ENCODE results near the gene DZANK1. TPM values are rescaled to one million over a fixed set of nuclear protein-coding genes. Genes with fewer than 3 reads are reported as not detected.
"Not testable (repeated sequence)": the region's sequence is repeated elsewhere in the genome, so short reads cannot be mapped to it uniquely, and the experiment has no call there.

DZANK1 gene
- total RNA-seq, 1 donor from 2014 or later, result 8.3 TPM

GRCh38 chr20:18359854-18360253 lies 107.0 kb downstream of the DZANK1 start:
- Histone ChIP-seq H3K9ac (no peak overlapping the region), H4K20me1 (ENCODE audit: low read depth) (no peaks in the 10 kb centered on the region), H3K79me2 (ENCODE audit: low read depth) (no peaks in the 10 kb centered on the region), H2AFZ (replicated peaks) (no peak overlapping the region), H3K4me3 (no peak overlapping the region), H3K27me3 (no peaks in the 10 kb centered on the region), H3K27ac (no peak overlapping the region), H3K36me3 (no peaks in the 10 kb centered on the region), H3K9me3 (ENCODE audit: low read depth) (peaks cover 9% of the 10 kb centered on the region), H3K4me1 (no peaks in the 10 kb centered on the region), H3K4me2 (no peak overlapping the region), H3F3A (ENCODE audit: low read depth) (no peaks in the 10 kb centered on the region)
- Mint-ChIP-seq H3K9me3 (peaks cover 2% of the 10 kb centered on the region), H3K27ac (no peak overlapping the region), H3K4me3 (no peak overlapping the region), H3K27me3 (ENCODE audit: insufficient read depth, low read depth) (no peaks in the 10 kb centered on the region), H3K4me1 (no peaks in the 10 kb centered on the region), H3K36me3 (no peaks in the 10 kb centered on the region)
- DNase-seq (ENCODE audit: low spot score), result no peak
- TF ChIP-seq CTCF (IDR thresholded peaks at IDR 0.05), result no peak
- no peak for TF ChIP-seq EZH2 (IDR thresholded peaks at IDR 0.05)
- no peak for TF ChIP-seq EZH2phosphoT487 (IDR thresholded peaks at IDR 0.05)

GRCh38 chr20:18349749-18350148 lies 117.1 kb downstream of the DZANK1 start:
- H3K9me3 Mint-ChIP-seq; H3K36me3 Mint-ChIP-seq; H3K27me3 Mint-ChIP-seq (ENCODE audit: insufficient read depth, low read depth); H3K4me2 ChIP-seq; H2AFZ ChIP-seq (replicated peaks); H3K9me3 ChIP-seq (ENCODE audit: low read depth); DNase-seq (ENCODE audit: low spot score); H3K27ac Mint-ChIP-seq; H3F3A ChIP-seq (ENCODE audit: low read depth); H3K36me3 ChIP-seq; H3K4me3 Mint-ChIP-seq; H3K27me3 ChIP-seq; H3K79me2 ChIP-seq (ENCODE audit: low read depth); H3K9ac ChIP-seq; H3K27ac ChIP-seq; H3K4me1 ChIP-seq; H3K4me3 ChIP-seq; H3K4me1 Mint-ChIP-seq; H4K20me1 ChIP-seq (ENCODE audit: low read depth): not testable (repeated sequence)

MicroRNAs within 50 kb of the gene (microRNA counts, 767-probe panel; counts per million panel counts)
- microRNA hsa-miR-3192, result 460 counts per million, percentile 90 among the panel's probes with 10 or more counts

Small RNA genes within 50 kb of the gene (microRNA-seq; reads per million reads assigned to microRNA genes)
- not detected for gene MIR3192

Small RNA genes within 50 kb of the gene (small RNA-seq; reads per million reads assigned to genes)
- gene MIR3192 (not detected), gene RNA5SP476 (not detected)

Other genes with a start within 250 kb of the DZANK1 start
- gene ZNF133, start 178.5 kb downstream of the DZANK1 start, total RNA-seq (ENCODE audit: low replicate concordance), result 24.1 and 24.8 TPM in 2 replicates
- 20.9 and 28.5 TPM in 2 replicates for gene POLR3F, start 360 bp upstream of the DZANK1 start, total RNA-seq (ENCODE audit: low replicate concordance)
- 29.5 and 45.8 TPM in 2 replicates for gene RBBP9, start 30.2 kb upstream of the DZANK1 start, total RNA-seq (ENCODE audit: low replicate concordance)
- gene SEC23B, start 40.9 kb upstream of the DZANK1 start, total RNA-seq (ENCODE audit: low replicate concordance), result 55.7 and 57.2 TPM in 2 replicates
- gene SMIM26, start 100.4 kb upstream of the DZANK1 start, total RNA-seq (ENCODE audit: low replicate concordance), result 99.3 and 150 TPM in 2 replicates
- gene DTD1, start 121.0 kb upstream of the DZANK1 start, total RNA-seq (ENCODE audit: low replicate concordance), result 89.0 and 92.6 TPM in 2 replicates